Neural cell (in vitro differentiated cells): ENCODE measurements around the gene MEN1. TPM values are rescaled to one million over a fixed set of nuclear protein-coding genes. Genes with fewer than 3 reads are reported as not detected.

ENCODE experiments used
- H2AFZ ChIP-seq: fragments of 200-600, 300-800 bp; sonication (generic), shearing (Covaris generic); 2 replicates; pipeline ENCODE4 v1.6.0; 2014; ENCODE audit warnings: low read depth, mild to moderate bottlenecking, antibody characterized with exemption, low read length, moderate library complexity
- H3F3A ChIP-seq: fragments of 200-600 bp; shearing (Covaris generic); 2 replicates; pipeline ENCODE4 v1.6.1; 2016; ENCODE audit warnings: mild to moderate bottlenecking, moderate library complexity, mixed read lengths, antibody characterized with exemption, low read length; ENCODE audit not compliant: insufficient read depth, poor library complexity, severe bottlenecking
- H3K27ac ChIP-seq: fragments of 200-600, 300-800 bp; sonication (generic), shearing (Covaris generic); 2 replicates; pipeline ENCODE4 v1.5.1; 2014; ENCODE audit warnings: mild to moderate bottlenecking, low read length, moderate library complexity
- H3K27me3 ChIP-seq: fragments of 300-800, 200-600 bp; sonication (generic), shearing (Covaris generic); 2 replicates; pipeline ENCODE4 v1.6.0; 2014; ENCODE audit warnings: mild to moderate bottlenecking, low read depth, low read length, moderate library complexity; ENCODE audit not compliant: insufficient read depth
- H3K36me3 ChIP-seq: fragments of 300-800, 200-600 bp; sonication (generic), shearing (Covaris generic); 2 replicates; pipeline ENCODE4 v1.5.1; 2014; ENCODE audit warnings: mild to moderate bottlenecking, antibody characterized with exemption, low read length, moderate library complexity; ENCODE audit not compliant: insufficient read depth
- H3K4me2 ChIP-seq: fragments of 300-800, 200-600 bp; sonication (generic), shearing (Covaris generic); 2 replicates; pipeline ENCODE4 v1.6.0; 2014; ENCODE audit warnings: mild to moderate bottlenecking, low read length
- H3K4me3 ChIP-seq: fragments of 300-800, 200-600 bp; sonication (generic), shearing (Covaris generic); 2 replicates; pipeline ENCODE4 v1.5.1; 2014; ENCODE audit warnings: mild to moderate bottlenecking, low read length, moderate library complexity
- H3K79me2 ChIP-seq: fragments of 200-600 bp; shearing (Covaris generic); replicated peaks from 2 replicates; pipeline ENCODE4 v1.6.0; 2014; ENCODE audit warnings: mild to moderate bottlenecking, low read length, moderate library complexity; ENCODE audit not compliant: insufficient read depth
- H3K9ac ChIP-seq: fragments of 300-800, 200-600 bp; sonication (generic), shearing (Covaris generic); 2 replicates; pipeline ENCODE4 v1.6.1; 2016; ENCODE audit warnings: mild to moderate bottlenecking, low read length, mixed read lengths
- H3K9me2 ChIP-seq: fragments of 200-600 bp; shearing (Covaris generic); 2 replicates; pipeline ENCODE4 v1.6.1; 2016; ENCODE audit warnings: mild to moderate bottlenecking, low read length, mixed read lengths; ENCODE audit not compliant: insufficient read depth
- H3K9me3 ChIP-seq: fragments of 200-600, 300-800 bp; sonication (generic), shearing (Covaris generic); 2 replicates; pipeline ENCODE4 v1.6.1; 2016; ENCODE audit warnings: mild to moderate bottlenecking, mixed run types, low read length, moderate library complexity, mixed read lengths
- H4K20me1 ChIP-seq: fragments of 200-600 bp; shearing (Covaris generic); 2 replicates; pipeline ENCODE4 v1.6.1; 2016; ENCODE audit warnings: mild to moderate bottlenecking, mixed run types; ENCODE audit not compliant: insufficient read depth
- CTCF ChIP-seq: fragments of 450-650 bp; IDR thresholded peaks from 2 replicates; pipeline ENCODE4 v1.5.1; 2014; ENCODE audit warnings: antibody characterized with exemption, mild to moderate bottlenecking, moderate library complexity; ENCODE audit not compliant: poor library complexity, severe bottlenecking
- EP300 ChIP-seq: fragments of 450-650 bp; conservative IDR thresholded peaks from 2 replicates; pipeline ENCODE4 v1.6.1; 2014; ENCODE audit warnings: antibody characterized with exemption, mild to moderate bottlenecking, moderate library complexity; ENCODE audit not compliant: poor library complexity, severe bottlenecking
- EZH2 ChIP-seq: fragments of 200-600, 300-800 bp; shearing (Covaris generic), sonication (generic); IDR thresholded peaks from 2 replicates; pipeline ENCODE4 v1.6.1; 2014; ENCODE audit warnings: antibody characterized with exemption, low read length, borderline replicate concordance, mild to moderate bottlenecking; ENCODE audit not compliant: insufficient read depth, poor library complexity, severe bottlenecking
- MXI1 ChIP-seq: fragments of 450-650 bp; conservative IDR thresholded peaks from 2 replicates; pipeline ENCODE4 v1.6.1; 2014; ENCODE audit warnings: antibody characterized with exemption, mild to moderate bottlenecking; ENCODE audit not compliant: poor library complexity, severe bottlenecking
- POLR2AphosphoS5 ChIP-seq: IDR thresholded peaks from 2 replicates; pipeline ENCODE4 v1.6.1; 2012
- RAD21 ChIP-seq: fragments of 450-650 bp; conservative IDR thresholded peaks from 2 replicates; pipeline ENCODE4 v1.6.1; 2014; ENCODE audit warnings: antibody characterized with exemption, mild to moderate bottlenecking, moderate library complexity
- REST ChIP-seq: IDR thresholded peaks from 2 replicates; pipeline ENCODE4 v1.6.1; 2012; ENCODE audit warnings: borderline replicate concordance
- SMC3 ChIP-seq: fragments of 450-650 bp; conservative IDR thresholded peaks from 2 replicates; pipeline ENCODE4 v1.6.1; 2014; ENCODE audit warnings: antibody characterized with exemption, mild to moderate bottlenecking, moderate library complexity; ENCODE audit not compliant: poor library complexity
- TAF1 ChIP-seq: IDR thresholded peaks from 2 replicates; pipeline ENCODE4 v1.6.1; 2012; ENCODE audit warnings: low read depth
- polyA plus RNA-seq: library from polyadenylated mRNA; depleted of rRNA; stranded (reverse); fragments of >200 nt; gene quantifications from 2 replicates; pipeline ENCODE4 v1.2.3, GENCODE V29; 2014

The MEN1 gene
- polyA plus RNA-seq, 1 donor from 2014 or later, result 16.8 TPM

GRCh38 chr11:64803158-64803845 is 7.0 kb downstream of the MEN1 start, which contains the start of gene MAP4K2:
Gene MAP4K2 (minus strand): TSS chr11:64803214. CDS start chr11:64803149, 65 bp downstream.
- TF ChIP-seq RAD21 (peak; percentile 24), SMC3 (no peak), CTCF (peak; percentile 49), MXI1 (peak; percentile 27)
- Histone ChIP-seq H3K27ac (no peak within 1 kb of the TSS), H3K4me2 (peak within 1 kb of the TSS; percentile 88), H3F3A (no peaks in the 10 kb centered on the region), H4K20me1 (no peaks in the 10 kb centered on the region), H3K9me2 (no peaks in the 10 kb centered on the region), H3K79me2 (no peaks in the 10 kb centered on the region), H3K36me3 (peaks cover 9% of the 10 kb centered on the region), H2AFZ (no peak within 1 kb of the TSS), H3K9ac (peak within 1 kb of the TSS; percentile 54), H3K4me3 (peak within 1 kb of the TSS; percentile 67), H3K9me3 (no peaks in the 10 kb centered on the region), H3K27me3 (no peaks in the 10 kb centered on the region)

- Histone ChIP-seq H3K9me3 (no peaks in the 10 kb centered on the region), H3K27me3 (no peaks in the 10 kb centered on the region), H3K79me2 (no peaks in the 10 kb centered on the region), H2AFZ (no peak overlapping the region), H3K36me3 (peaks cover 9% of the 10 kb centered on the region), H3F3A (no peaks in the 10 kb centered on the region), H3K27ac (no peak overlapping the region), H3K9me2 (no peaks in the 10 kb centered on the region), H3K4me2 (no peak overlapping the region), H3K9ac (peak overlapping the region; percentile 51), H4K20me1 (no peaks in the 10 kb centered on the region), H3K4me3 (peak overlapping the region; percentile 66)
- TF ChIP-seq SMC3 (no peak), POLR2AphosphoS5 (no peak), MXI1 (no peak), EP300 (no peak), RAD21 (no peak), REST (no peak), CTCF (no peak), TAF1 (no peak), EZH2 (no peak)
Observed at GRCh38 chr11:64802370-64803157, 7.8 kb downstream of the MEN1 start.
